Endothelial cell of umbilical vein (primary cell): ENCODE measurements around the gene REPS2. TPM values are rescaled to one million over a fixed set of nuclear protein-coding genes. Genes with fewer than 3 reads are reported as not detected.
A peak's percentile ranks its signal among the peaks of the same experiment; 100 is the strongest.

Experiments used
- BruUV-seq: library from RNA; stranded (reverse); fragments of 400-500 nt; replicated peaks from 2 replicates; lab custom pipeline; 2021; lab: Mats Ljungman, UMichigan
- CTCF ChIA-PET: fragments of 300-600, 350-600 bp; sonication (Branson Sonifier 250); formaldehyde crosslinking; loops from one replicate; lab custom pipeline; 2021; ENCODE audit warnings: antibody characterized with exemption, inconsistent platforms; lab: Charles Lee
- POLR2A ChIA-PET: fragments of 300-600, 350-600 bp; sonication (Branson Sonifier 250); formaldehyde crosslinking; loops from one replicate; lab custom pipeline; 2021; ENCODE audit warnings: antibody characterized with exemption, inconsistent platforms; lab: Charles Lee
- DNase-seq: peaks from one replicate; pipeline ENCODE4 v3.0.0-alpha.2; 2011; ENCODE audit warnings: low read depth, low spot score
- FAIRE-seq: peaks from 2 replicates; lab custom pipeline; 2011; peaks lifted over from hg19 to GRCh38; lab: Jason Lieb, UNC
- H2AFZ ChIP-seq: 2 replicates; pipeline ENCODE4 v1.6.0; 2012; ENCODE audit warnings: low read depth, low read length, control low read depth, inconsistent platforms
- H3K27ac ChIP-seq: 2 replicates; pipeline ENCODE4 v1.5.1; 2011; ENCODE audit warnings: low read depth, mild to moderate bottlenecking, control low read depth, low read length, moderate library complexity; ENCODE audit not compliant: insufficient read depth
- H3K27me3 ChIP-seq, 2 experiments: 2 replicates each; pipeline versions ENCODE4 v1.6.0 to v1.6.1; 2011; ENCODE audit warnings: low read length in 2 of 2, mixed read lengths in 1 of 2; ENCODE audit not compliant: control insufficient read depth in 2 of 2, insufficient read depth in 2 of 2
- H3K36me3 ChIP-seq, 2 experiments: 2 replicates in 1 of 2; 3 replicates in 1 of 2; pipeline ENCODE4 v1.5.1; 2011; ENCODE audit warnings: low read length in 2 of 2, mild to moderate bottlenecking in 1 of 2, moderate library complexity in 1 of 2; ENCODE audit not compliant: control insufficient read depth in 2 of 2, insufficient read depth in 2 of 2; ENCODE audit errors: extremely low read depth in 1 of 2
- H3K4me1 ChIP-seq: 3 replicates; pipeline ENCODE4 v1.5.1; 2011; ENCODE audit warnings: mild to moderate bottlenecking, low read length; ENCODE audit not compliant: control insufficient read depth, insufficient read depth; ENCODE audit errors: extremely low read depth
- H3K4me2 ChIP-seq: 2 replicates; pipeline ENCODE4 v1.6.1; 2011; ENCODE audit warnings: low read length, control low read depth, mixed read lengths; ENCODE audit not compliant: insufficient read depth
- H3K4me3 ChIP-seq, 3 experiments: fragments of 200-600 bp in 1 of 3; sonication (generic), shearing (Covaris generic) in 1 of 3; replicated peaks in 1 of 3; 2 replicates each; pipeline ENCODE4 v1.5.1; 2011 to 2016; ENCODE audit warnings: control low read depth in 3 of 3, low read length in 3 of 3, mild to moderate bottlenecking in 2 of 3, inconsistent platforms in 1 of 3, low read depth in 1 of 3, moderate library complexity in 1 of 3; ENCODE audit not compliant: insufficient read depth in 1 of 3
- H3K79me2 ChIP-seq: 2 replicates; pipeline ENCODE4 v1.6.0; 2012; ENCODE audit warnings: low read length, inconsistent platforms; ENCODE audit not compliant: control insufficient read depth, insufficient read depth
- H3K9ac ChIP-seq: replicated peaks from 2 replicates; pipeline ENCODE3; 2011; ENCODE audit warnings: low read length, control low read depth; ENCODE audit not compliant: insufficient read depth; ENCODE audit errors: extremely low read depth
- H3K9me1 ChIP-seq: replicated peaks from 3 replicates; pipeline ENCODE4 v1.6.0; 2011; ENCODE audit warnings: mild to moderate bottlenecking, low read length; ENCODE audit not compliant: control insufficient read depth, insufficient read depth; ENCODE audit errors: extremely low read depth
- H3K9me3 ChIP-seq: replicated peaks from 2 replicates; pipeline ENCODE4 v1.5.1; 2012; ENCODE audit warnings: low read length, inconsistent platforms; ENCODE audit not compliant: control insufficient read depth, insufficient read depth
- H4K20me1 ChIP-seq: replicated peaks from 2 replicates; pipeline ENCODE3; 2011; ENCODE audit warnings: mild to moderate bottlenecking, low read length; ENCODE audit not compliant: control insufficient read depth, insufficient read depth; ENCODE audit errors: extremely low read depth
- CTCF ChIP-seq, 2 donors: IDR thresholded peaks; 1 replicate in 1 of 2; 2 replicates in 1 of 2; pipeline ENCODE4 v1.5.1; 2011; ENCODE audit warnings: low read length in 2 of 2, mild to moderate bottlenecking in 2 of 2, moderate library complexity in 2 of 2, control low read depth in 1 of 2, inconsistent platforms in 1 of 2, low read depth in 1 of 2; ENCODE audit not compliant: insufficient read depth in 1 of 2; ENCODE audit errors: extremely low read depth in 1 of 2
- EZH2 ChIP-seq: IDR thresholded peaks from 2 replicates; pipeline ENCODE4 v1.6.1; 2012; ENCODE audit warnings: borderline replicate concordance, low read depth, mild to moderate bottlenecking, moderate library complexity, low read length, inconsistent platforms; ENCODE audit not compliant: severe bottlenecking
- FOS ChIP-seq: IDR thresholded peaks from 2 replicates; pipeline ENCODE4 v1.6.1; 2011; ENCODE audit warnings: mild to moderate bottlenecking, low read length, moderate library complexity, borderline replicate concordance; ENCODE audit not compliant: insufficient read depth
- GATA2 ChIP-seq: IDR thresholded peaks from 2 replicates; pipeline ENCODE4 v1.7.0; 2011; ENCODE audit warnings: low read depth, mild to moderate bottlenecking, moderate library complexity, mixed read lengths, low read length; ENCODE audit not compliant: insufficient read length, insufficient read depth
- JUN ChIP-seq: IDR thresholded peaks from 2 replicates; pipeline ENCODE4 v1.6.1; 2011; ENCODE audit warnings: borderline replicate concordance, low read depth; ENCODE audit not compliant: insufficient read length, insufficient read depth
- MAX ChIP-seq: IDR thresholded peaks from 2 replicates; pipeline ENCODE4 v1.6.1; 2011; ENCODE audit not compliant: insufficient read depth, insufficient read length
- MYC ChIP-seq: IDR thresholded peaks from one replicate; pipeline ENCODE4 v1.6.1; 2011; ENCODE audit warnings: mild to moderate bottlenecking, low read depth, low read length
- POLR2A ChIP-seq: IDR thresholded peaks from 2 replicates; pipeline ENCODE4 v1.6.1; 2012; ENCODE audit warnings: low read depth, mild to moderate bottlenecking, control low read depth, low read length
- POLR2AphosphoS5 ChIP-seq: IDR thresholded peaks from 2 replicates; pipeline ENCODE4 v1.6.1; 2012; ENCODE audit warnings: low read depth, mild to moderate bottlenecking, control low read depth, low read length, moderate library complexity; ENCODE audit not compliant: insufficient read depth
- dilution Hi-C: fragments of 300-500 bp; cut with MboI; formaldehyde crosslinking; loops from one replicate; pipeline ENCODE4 v1.15.0; 2019; ENCODE audit warnings: low sequenced_read_pairs; ENCODE audit not compliant: extremely low pct_ligation_motif_present
- intact Hi-C: fragments of 100-400 bp; cut with micrococcal nuclease; formaldehyde crosslinking; loops from one replicate; pipeline ENCODE4 v1.10.0; 2022
- polyA plus RNA-seq, 4 experiments: library from polyadenylated mRNA; depleted of rRNA in 3 of 4; stranded (reverse) in 3 of 4; unstranded in 1 of 4; fragments of >200 nt; gene quantifications; 2 replicates each; pipeline versions ENCODE4 v1.2.1 to v1.2.3, GENCODE V29; 2011 to 2012; ENCODE audit warnings: missing spikeins in 1 of 4
- total RNA-seq: library from RNA; stranded (reverse); gene quantifications from 2 replicates; pipeline ENCODE4 v1.2.3, GENCODE V29; 2021

The REPS2 gene
- total and polyA plus RNA-seq, 2 donors (not counting 3 experiments of a cell fraction or from before 2014, with no cell fraction given) = 0.91 to 2.6 TPM

GRCh38 chrX:17032351-17032750 lies 85.9 kb downstream of the REPS2 start:
- BruUV-seq = no TSS peak
- Histone ChIP-seq H3K9ac (no peak overlapping the region), H3K36me3 (no peaks in the 10 kb centered on the region), H4K20me1 (no peaks in the 10 kb centered on the region), H3K9me3 (no peaks in the 10 kb centered on the region), H3K9me1 (no peaks in the 10 kb centered on the region), H3K27ac (peak overlapping the region; percentile 69), H3K4me2 (no peak overlapping the region), H3K79me2 (no peaks in the 10 kb centered on the region), H2AFZ (peak overlapping the region; percentile 18), H3K27me3 (no peaks in the 10 kb centered on the region), H3K4me3 (no peak overlapping the region), H3K4me1 (peaks cover 27% of the 10 kb centered on the region)
- dilution Hi-C loops (no loop called here), intact Hi-C loops (no loop called here)
- peak; percentile 60 for TF ChIP-seq FOS
- TF ChIP-seq MAX = no peak
- no peak for TF ChIP-seq EZH2
- TF ChIP-seq GATA2 = peak; percentile 72
- TF ChIP-seq POLR2AphosphoS5 = peak; percentile 41
- peak; percentile 11 for TF ChIP-seq JUN
- TF ChIP-seq MYC = no peak
- peak; percentile 51 for DNase-seq
- CTCF ChIA-PET = interaction anchor here (3.0 kb wide), 1 partner anchor 14 kb away, joined by 9 read pairs; no protein-coding TSS in a partner anchor
- POLR2A ChIA-PET = no interaction called here
- peak; percentile 80 for FAIRE-seq

- H3K27ac ChIP-seq = no peak overlapping the region
- no peak overlapping the region for H3K9ac ChIP-seq
- no peaks in the 10 kb centered on the region for H3K27me3 ChIP-seq
- no peaks in the 10 kb centered on the region for H3K36me3 ChIP-seq
- H4K20me1 ChIP-seq = no peaks in the 10 kb centered on the region
- H3K4me3 ChIP-seq = no peak overlapping the region
- no TSS peak for BruUV-seq
- TF ChIP-seq JUN (no peak), POLR2AphosphoS5 (no peak), EZH2 (no peak), MAX (no peak), CTCF (IDR thresholded peaks at IDR 0.05; ENCODE audit: extremely low read depth in 1 of 2, insufficient read depth in 1 of 2, low read depth in 1 of 2, low read length in 2 of 2) (no peak), GATA2 (no peak), FOS (no peak), POLR2A (no peak), MYC (no peak)
- H3K79me2 ChIP-seq = no peaks in the 10 kb centered on the region
- intact Hi-C loops = no loop called here
- H3K4me2 ChIP-seq = no peak overlapping the region
- no peak overlapping the region for H2AFZ ChIP-seq
- dilution Hi-C loops = no loop called here
- DNase-seq = no peak
- ChIA-PET CTCF (interaction anchor here (1.8 to 3.0 kb wide), 2 partner anchors 13 kb away, joined by 7 to 9 read pairs; no protein-coding TSS in a partner anchor), POLR2A (no interaction called here)
- no peaks in the 10 kb centered on the region for H3K9me1 ChIP-seq
- peaks cover 27% of the 10 kb centered on the region for H3K4me1 ChIP-seq
- FAIRE-seq = no peak
- no peaks in the 10 kb centered on the region for H3K9me3 ChIP-seq
Measured at GRCh38 chrX:17033225-17033624, 86.8 kb downstream of the REPS2 start.
